Retinal pigment epithelial cell (primary cell): ENCODE results near the gene MRPS16.

Source experiments
- DNase-seq: peaks from one replicate; pipeline ENCODE4 v3.0.0-alpha.2; 2010; ENCODE audit warnings: low read depth
- H3K4me3 ChIP-seq: 2 replicates; pipeline ENCODE4 v1.5.1; 2011; ENCODE audit warnings: mild to moderate bottlenecking, low read length, control low read depth, moderate library complexity
- TF ChIP-seq, protein P1 (sequence below): conservative IDR thresholded peaks from 2 replicates; pipeline ENCODE4 v1.5.1; 2011; ENCODE audit warnings: low read depth, low read length, control low read depth, inconsistent platforms

The MRPS16 gene

DNA sequence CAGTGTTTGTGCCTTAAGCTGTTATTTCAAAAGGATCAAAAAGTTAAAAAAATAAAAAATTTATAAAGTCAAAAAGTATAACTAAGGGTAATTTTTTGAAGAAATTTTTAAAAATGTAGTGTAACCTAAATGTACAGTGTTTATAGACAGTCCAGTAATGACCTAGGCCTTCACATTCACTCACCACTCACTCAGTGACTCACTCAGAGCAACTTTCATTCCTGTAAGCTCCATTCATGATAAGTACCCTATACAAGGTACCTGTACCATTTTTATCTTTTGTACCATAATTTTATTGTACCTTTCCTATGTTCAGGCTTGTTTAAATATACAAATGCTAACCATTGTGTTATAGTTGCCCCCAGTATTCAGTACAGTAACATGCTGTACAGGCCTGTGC lies 26.9 kb downstream of the MRPS16 start:
- H3K4me3 ChIP-seq, result no peak overlapping the region
- TF ChIP-seq, protein P1, sequence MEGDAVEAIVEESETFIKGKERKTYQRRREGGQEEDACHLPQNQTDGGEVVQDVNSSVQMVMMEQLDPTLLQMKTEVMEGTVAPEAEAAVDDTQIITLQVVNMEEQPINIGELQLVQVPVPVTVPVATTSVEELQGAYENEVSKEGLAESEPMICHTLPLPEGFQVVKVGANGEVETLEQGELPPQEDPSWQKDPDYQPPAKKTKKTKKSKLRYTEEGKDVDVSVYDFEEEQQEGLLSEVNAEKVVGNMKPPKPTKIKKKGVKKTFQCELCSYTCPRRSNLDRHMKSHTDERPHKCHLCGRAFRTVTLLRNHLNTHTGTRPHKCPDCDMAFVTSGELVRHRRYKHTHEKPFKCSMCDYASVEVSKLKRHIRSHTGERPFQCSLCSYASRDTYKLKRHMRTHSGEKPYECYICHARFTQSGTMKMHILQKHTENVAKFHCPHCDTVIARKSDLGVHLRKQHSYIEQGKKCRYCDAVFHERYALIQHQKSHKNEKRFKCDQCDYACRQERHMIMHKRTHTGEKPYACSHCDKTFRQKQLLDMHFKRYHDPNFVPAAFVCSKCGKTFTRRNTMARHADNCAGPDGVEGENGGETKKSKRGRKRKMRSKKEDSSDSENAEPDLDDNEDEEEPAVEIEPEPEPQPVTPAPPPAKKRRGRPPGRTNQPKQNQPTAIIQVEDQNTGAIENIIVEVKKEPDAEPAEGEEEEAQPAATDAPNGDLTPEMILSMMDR, result no peak
- DNase-seq, result no peak

DNA sequence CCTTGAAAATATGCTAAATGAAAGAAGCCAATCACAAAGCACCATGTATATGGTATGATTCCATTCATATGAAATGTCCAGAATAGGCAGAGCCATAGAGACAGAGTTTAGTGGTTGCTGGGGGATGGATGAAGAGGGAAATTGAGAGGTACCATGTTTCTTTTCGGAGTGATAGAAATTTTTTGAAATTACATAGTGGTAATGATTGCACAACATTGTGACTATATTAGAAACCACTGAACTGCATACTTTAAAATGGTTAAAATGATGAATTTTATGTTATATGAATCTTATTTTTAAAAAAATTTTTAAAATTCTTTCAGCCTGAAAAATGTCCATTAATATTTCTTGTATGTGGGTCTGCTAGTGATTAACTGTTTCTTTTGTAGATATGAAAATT lies 31.5 kb downstream of the MRPS16 start:
- DNase-seq, result no peak
- no peak overlapping the region for H3K4me3 ChIP-seq
- TF ChIP-seq, protein P1, result no peak

DNA sequence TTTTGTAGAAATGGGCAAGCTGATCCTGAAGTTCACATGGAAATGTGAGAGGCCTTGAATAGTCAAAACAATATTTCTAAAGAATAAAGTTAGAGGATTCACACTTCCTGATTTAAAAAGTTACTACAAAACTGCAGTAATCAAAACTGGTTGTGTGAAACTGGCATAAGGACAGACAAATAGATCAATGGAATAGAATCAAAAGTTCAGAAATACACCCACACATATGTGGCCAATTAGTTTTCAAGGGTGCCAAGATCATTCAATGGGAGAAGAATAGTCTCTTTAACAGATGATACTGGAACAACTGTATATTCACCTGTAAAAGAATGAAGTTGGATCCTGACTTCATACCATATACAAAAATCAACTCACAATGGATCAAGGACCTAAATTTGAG lies 33.1 kb downstream of the MRPS16 start:
- TF ChIP-seq, protein P1, result no peak
- no peak for DNase-seq
- H3K4me3 ChIP-seq, result no peak overlapping the region

DNA sequence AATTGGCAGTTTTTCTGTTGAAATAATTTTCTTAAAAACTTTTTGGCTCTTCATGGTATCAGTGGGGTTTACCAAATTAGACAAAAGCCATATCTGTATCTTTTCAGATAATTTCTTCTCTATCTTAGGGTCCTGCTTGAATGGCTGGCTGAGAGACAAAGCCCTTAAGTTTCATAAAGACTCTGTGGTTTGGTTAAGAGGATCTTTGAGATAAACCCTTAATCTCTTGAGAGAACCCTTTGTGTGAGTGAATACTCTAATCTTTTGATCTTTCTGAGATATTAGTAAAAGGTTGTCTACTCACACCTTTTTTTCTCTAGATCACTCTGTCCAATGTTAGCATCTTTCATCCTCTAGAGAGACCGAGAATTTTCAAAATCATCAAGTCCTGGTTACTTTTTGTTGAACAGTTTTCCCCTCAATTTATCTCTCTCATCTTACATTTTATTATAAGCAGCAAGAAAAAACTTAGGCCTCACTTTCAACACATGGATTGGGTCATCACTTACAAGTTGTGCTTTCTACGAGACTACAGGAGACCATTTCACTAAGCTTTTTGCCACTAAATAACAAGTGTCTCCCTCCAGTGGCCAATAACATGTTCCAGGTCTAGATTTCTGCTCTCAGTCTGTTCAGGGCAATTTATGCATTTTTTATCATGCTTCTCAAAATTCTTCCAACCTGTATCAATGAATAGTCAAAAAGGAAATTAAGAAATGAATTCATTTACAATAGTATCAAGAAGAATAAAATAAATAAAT lies 33.8 kb downstream of the MRPS16 start:
- no peak for DNase-seq
- no peak overlapping the region for H3K4me3 ChIP-seq
- TF ChIP-seq, protein P1, result peak; percentile 61

- TF ChIP-seq, protein P1, result no peak
- H3K4me3 ChIP-seq, result no peak overlapping the region
- DNase-seq, result no peak
Observed at GRCh38 chr10:73217628-73218027, 34.8 kb downstream of the MRPS16 start.

- DNase-seq, result no peak
- no peak overlapping the region for H3K4me3 ChIP-seq
- TF ChIP-seq, protein P1, result no peak
Observed at GRCh38 chr10:73215749-73216148, 36.7 kb downstream of the MRPS16 start.

- TF ChIP-seq, protein P1, result no peak
Observed at GRCh38 chr10:73211106-73211811, 41.2 kb downstream of the MRPS16 start.

More at GRCh38 chr10:73211106-73211811, 41.2 kb downstream of the MRPS16 start:
- no peak for DNase-seq
- H3K4me3 ChIP-seq, result no peak overlapping the region
